ENCODE data around the gene ROBO1. TPM values are rescaled to one million over a fixed set of nuclear protein-coding genes. Genes with fewer than 3 reads are reported as not detected.

Gene ROBO1
- total RNA-seq, 1 donor from 2014 or later = 66.5 TPM

DNA sequence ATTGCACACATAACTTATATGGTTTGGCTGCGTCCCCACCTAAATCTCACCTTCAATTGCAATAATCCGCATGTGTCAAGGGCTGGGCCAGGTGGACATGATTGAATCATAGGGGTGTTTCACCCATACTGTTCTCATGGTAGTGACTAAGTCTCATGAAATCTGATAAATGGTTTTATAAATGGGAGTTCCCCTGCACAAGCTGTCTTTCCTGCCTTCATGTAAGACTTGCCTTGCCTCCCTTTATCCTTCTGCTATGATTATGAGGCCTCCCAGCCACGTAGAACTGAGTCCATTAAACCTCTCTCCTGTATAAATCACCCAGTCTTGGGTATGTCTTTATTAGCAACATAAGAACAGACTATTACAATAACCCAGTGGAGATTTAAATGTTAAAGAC is 653.9 kb downstream of the ROBO1 start:
- no peak for DNase-seq (ENCODE audit: extremely low spot score in 2 of 2)
- Histone ChIP-seq H3K27ac (no peak overlapping the region), H3K4me3 (no peak overlapping the region), H3K36me3 (no peaks in the 10 kb centered on the region), H3K9me3 (no peaks in the 10 kb centered on the region), H3K4me1 (no peaks in the 10 kb centered on the region), H3K27me3 (no peaks in the 10 kb centered on the region)
- TF ChIP-seq CTCF (IDR thresholded peaks at IDR 0.05) (no peak), POLR2A (IDR thresholded peaks at IDR 0.05) (no peak), POLR2AphosphoS5 (IDR thresholded peaks at IDR 0.05; ENCODE audit: insufficient read depth in 1 of 2, low read depth in 1 of 2) (peak in 1 of 2 donors; percentile 62)
- intact Hi-C loops (cut with DNase I) = no loop called here

DNA sequence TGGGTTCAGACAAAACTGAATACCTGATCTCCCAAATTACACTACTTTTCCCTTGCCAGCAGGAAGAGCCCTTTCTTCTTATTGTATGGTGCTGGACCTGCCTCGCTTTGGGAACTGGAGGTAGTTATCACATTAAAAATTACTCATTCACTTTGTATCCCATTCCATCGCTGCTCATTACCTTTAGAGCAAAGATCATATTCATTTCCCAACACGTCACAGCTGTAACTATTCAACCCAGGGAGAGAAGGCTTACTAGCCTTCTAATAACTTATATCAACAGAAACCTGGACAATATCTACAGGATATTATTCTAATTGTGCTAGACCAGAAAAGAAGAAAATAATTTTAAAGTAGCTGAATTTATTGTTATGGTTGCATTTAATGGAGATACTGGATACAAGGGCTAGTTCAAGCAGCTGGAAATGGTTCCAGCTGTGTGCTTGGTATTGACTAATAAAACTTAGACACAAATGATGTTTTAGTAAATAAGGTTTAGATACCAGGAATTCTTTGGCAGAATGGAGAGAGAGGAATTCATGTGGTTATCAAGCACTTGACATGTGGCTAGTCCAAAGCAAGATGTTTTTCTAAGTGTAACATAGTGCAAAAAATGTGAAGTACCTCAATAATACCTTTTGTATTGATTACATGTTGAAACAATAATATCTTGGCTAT is 656.3 kb downstream of the ROBO1 start:
- TF ChIP-seq POLR2AphosphoS5 (IDR thresholded peaks at IDR 0.05; ENCODE audit: insufficient read depth in 1 of 2, low read depth in 1 of 2) (no peak), CTCF (IDR thresholded peaks at IDR 0.05) (no peak), POLR2A (IDR thresholded peaks at IDR 0.05) (no peak)
- no peak for DNase-seq (ENCODE audit: extremely low spot score in 2 of 2)
- Histone ChIP-seq H3K27ac (no peak overlapping the region), H3K4me1 (no peaks in the 10 kb centered on the region), H3K9me3 (no peaks in the 10 kb centered on the region), H3K36me3 (no peaks in the 10 kb centered on the region), H3K4me3 (no peak overlapping the region), H3K27me3 (no peaks in the 10 kb centered on the region)
- intact Hi-C loops (cut with DNase I) = no loop called here

DNA sequence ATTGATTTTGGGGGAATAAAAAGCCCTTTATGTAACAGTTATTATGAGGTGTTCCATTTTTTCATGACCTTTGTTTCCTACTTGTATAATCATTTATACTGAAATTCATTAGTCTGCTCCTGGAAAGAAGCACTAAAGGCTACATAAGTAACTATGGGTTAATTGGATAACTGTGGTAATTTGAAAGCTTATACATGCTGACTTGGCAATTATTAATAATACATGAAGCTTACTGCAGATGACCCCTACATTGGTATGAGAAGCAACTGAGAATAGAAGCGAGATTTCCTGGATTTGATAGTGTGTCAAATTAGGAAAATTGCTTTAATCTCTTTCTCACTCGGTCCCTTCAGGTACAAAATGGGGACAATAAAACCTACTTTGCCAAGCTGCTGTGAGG is 658.0 kb downstream of the ROBO1 start:
- TF ChIP-seq CTCF (IDR thresholded peaks at IDR 0.05) (no peak), POLR2AphosphoS5 (IDR thresholded peaks at IDR 0.05; ENCODE audit: insufficient read depth in 1 of 2, low read depth in 1 of 2) (no peak), POLR2A (IDR thresholded peaks at IDR 0.05) (no peak)

GRCh38 chr3:79103307-79103706 is 664.5 kb downstream of the ROBO1 start:
- DNase-seq (ENCODE audit: extremely low spot score in 2 of 2) = no peak
- no peak for TF ChIP-seq CTCF (IDR thresholded peaks at IDR 0.05)
- no peak for TF ChIP-seq POLR2AphosphoS5 (IDR thresholded peaks at IDR 0.05; ENCODE audit: insufficient read depth in 1 of 2, low read depth in 1 of 2)
- no peak for TF ChIP-seq POLR2A (IDR thresholded peaks at IDR 0.05)
- no peak overlapping the region for H3K27ac ChIP-seq
- no peaks in the 10 kb centered on the region for H3K4me1 ChIP-seq
- no peak overlapping the region for H3K4me3 ChIP-seq
- H3K27me3 ChIP-seq = no peaks in the 10 kb centered on the region
- H3K36me3 ChIP-seq = no peaks in the 10 kb centered on the region
- intact Hi-C loops (cut with DNase I) = no loop called here
- H3K9me3 ChIP-seq = no peaks in the 10 kb centered on the region

More for the DNA sequence above, 658.0 kb downstream of the ROBO1 start:
- H3K27me3 ChIP-seq = no peaks in the 10 kb centered on the region
- DNase-seq (ENCODE audit: extremely low spot score in 2 of 2) = no peak
- H3K36me3 ChIP-seq = no peaks in the 10 kb centered on the region
- intact Hi-C loops (cut with DNase I) = no loop called here
- H3K27ac ChIP-seq = no peak overlapping the region
- no peak overlapping the region for H3K4me3 ChIP-seq
- no peaks in the 10 kb centered on the region for H3K9me3 ChIP-seq
- H3K4me1 ChIP-seq = no peaks in the 10 kb centered on the region

GRCh38 chr3:79097964-79098660 is 669.7 kb downstream of the ROBO1 start:
- Histone ChIP-seq H3K4me3 (no peak overlapping the region), H3K36me3 (no peaks in the 10 kb centered on the region), H3K4me1 (no peaks in the 10 kb centered on the region), H3K9me3 (no peaks in the 10 kb centered on the region), H3K27me3 (no peaks in the 10 kb centered on the region), H3K27ac (no peak overlapping the region)
- intact Hi-C loops (cut with DNase I) = no loop called here
- TF ChIP-seq CTCF (IDR thresholded peaks at IDR 0.05) (no peak), POLR2AphosphoS5 (IDR thresholded peaks at IDR 0.05; ENCODE audit: insufficient read depth in 1 of 2, low read depth in 1 of 2) (no peak), POLR2A (IDR thresholded peaks at IDR 0.05) (no peak)
- DNase-seq (ENCODE audit: extremely low spot score in 2 of 2) = no peak

All from vagina (tissue), 2 donors.